GM12874 (cell line): Measurements from ENCODE around the gene PUM2.

Source experiments
- CTCF ChIP-seq: IDR thresholded peaks from 2 replicates; pipeline ENCODE4 v1.5.1; 2011; ENCODE audit warnings: low read depth, mild to moderate bottlenecking, control low read depth, low read length, moderate library complexity; ENCODE audit not compliant: insufficient read depth

Gene PUM2

GRCh38 chr2:20309001-20309400, 41.6 kb downstream of the PUM2 start:
- no peak for TF ChIP-seq CTCF

GRCh38 chr2:20307311-20307710, 43.3 kb downstream of the PUM2 start:
- no peak for TF ChIP-seq CTCF

- no peak for TF ChIP-seq CTCF
Observed at GRCh38 chr2:20304411-20304810, 46.2 kb downstream of the PUM2 start.

GRCh38 chr2:20303966-20304365, 46.7 kb downstream of the PUM2 start:
- no peak for TF ChIP-seq CTCF

GRCh38 chr2:20302019-20302418, 48.6 kb downstream of the PUM2 start:
- TF ChIP-seq CTCF, result no peak

GRCh38 chr2:20300656-20301055, 50.0 kb downstream of the PUM2 start:
- TF ChIP-seq CTCF, result no peak

GRCh38 chr2:20299113-20299512, 51.5 kb downstream of the PUM2 start:
- no peak for TF ChIP-seq CTCF

- no peak for TF ChIP-seq CTCF
Observed at GRCh38 chr2:20294231-20294630, 56.4 kb downstream of the PUM2 start.
